ENCODE data around the gene DAAM2.

The DAAM2 gene

GRCh38 chr6:39942903-39943580, 150.9 kb downstream of the DAAM2 start:
- Histone ChIP-seq H3K9ac (ENCODE audit: low read depth, low read length, poor library complexity, severe bottlenecking) (no peak overlapping the region), H3K4me2 (ENCODE audit: low read depth, low read length, poor library complexity, severe bottlenecking) (peak overlapping the region; percentile 42), H3K9me2 (replicated peaks; ENCODE audit: low read depth, low read length) (no peaks in the 10 kb centered on the region), H3F3A (ENCODE audit: low read depth) (no peaks in the 10 kb centered on the region), H3K27me3 (ENCODE audit: insufficient read depth, low read length, poor library complexity, severe bottlenecking) (no peaks in the 10 kb centered on the region), H2AFZ (ENCODE audit: low read length) (no peak overlapping the region), H3K36me3 (ENCODE audit: insufficient read depth, low read length) (no peaks in the 10 kb centered on the region), H3K4me3 (ENCODE audit: low read length, poor library complexity, severe bottlenecking) (peak overlapping the region; percentile 33), H3K4me1 (ENCODE audit: insufficient read depth, low read length, poor library complexity, severe bottlenecking) (peaks cover 13% of the 10 kb centered on the region), H3K79me2 (ENCODE audit: insufficient read depth, low read length) (no peaks in the 10 kb centered on the region), H3K9me3 (ENCODE audit: insufficient read depth, low read depth, low read length) (no peaks in the 10 kb centered on the region), H4K20me1 (ENCODE audit: insufficient read depth, low read length, poor library complexity, severe bottlenecking) (no peaks in the 10 kb centered on the region)
- TF ChIP-seq EZH2phosphoT487 (IDR thresholded peaks at IDR 0.05; ENCODE audit: borderline replicate concordance) (no peak), CTCF (conservative IDR thresholded peaks at IDR 0.05; ENCODE audit: low read length) (no peak)

- Histone ChIP-seq H3K36me3 (ENCODE audit: insufficient read depth, low read length) (no peaks in the 10 kb centered on the region), H3K4me3 (ENCODE audit: low read length, poor library complexity, severe bottlenecking) (no peak overlapping the region), H3K79me2 (ENCODE audit: insufficient read depth, low read length) (no peaks in the 10 kb centered on the region), H3F3A (ENCODE audit: low read depth) (no peaks in the 10 kb centered on the region), H3K4me1 (ENCODE audit: insufficient read depth, low read length, poor library complexity, severe bottlenecking) (peaks cover 13% of the 10 kb centered on the region), H3K27me3 (ENCODE audit: insufficient read depth, low read length, poor library complexity, severe bottlenecking) (no peaks in the 10 kb centered on the region), H3K9me3 (ENCODE audit: insufficient read depth, low read depth, low read length) (no peaks in the 10 kb centered on the region), H4K20me1 (ENCODE audit: insufficient read depth, low read length, poor library complexity, severe bottlenecking) (no peaks in the 10 kb centered on the region), H2AFZ (ENCODE audit: low read length) (no peak overlapping the region), H3K4me2 (ENCODE audit: low read depth, low read length, poor library complexity, severe bottlenecking) (no peak overlapping the region), H3K9ac (ENCODE audit: low read depth, low read length, poor library complexity, severe bottlenecking) (no peak overlapping the region), H3K9me2 (replicated peaks; ENCODE audit: low read depth, low read length) (no peaks in the 10 kb centered on the region)
- TF ChIP-seq EZH2phosphoT487 (IDR thresholded peaks at IDR 0.05; ENCODE audit: borderline replicate concordance) = no peak
Observed at GRCh38 chr6:39945626-39946025, 153.4 kb downstream of the DAAM2 start.

- no peak overlapping the region for H3K4me2 ChIP-seq (ENCODE audit: low read depth, low read length, poor library complexity, severe bottlenecking)
- no peaks in the 10 kb centered on the region for H3K9me3 ChIP-seq (ENCODE audit: insufficient read depth, low read depth, low read length)
- no peaks in the 10 kb centered on the region for H3K79me2 ChIP-seq (ENCODE audit: insufficient read depth, low read length)
- H3K9ac ChIP-seq (ENCODE audit: low read depth, low read length, poor library complexity, severe bottlenecking) = no peak overlapping the region
- peaks cover 3% of the 10 kb centered on the region for H3K4me1 ChIP-seq (ENCODE audit: insufficient read depth, low read length, poor library complexity, severe bottlenecking)
- no peak for TF ChIP-seq EZH2phosphoT487 (IDR thresholded peaks at IDR 0.05; ENCODE audit: borderline replicate concordance)
- no peak for TF ChIP-seq CTCF (conservative IDR thresholded peaks at IDR 0.05; ENCODE audit: low read length)
- no peak overlapping the region for H3K4me3 ChIP-seq (ENCODE audit: low read length, poor library complexity, severe bottlenecking)
- no peaks in the 10 kb centered on the region for H3K36me3 ChIP-seq (ENCODE audit: insufficient read depth, low read length)
- H3K9me2 ChIP-seq (replicated peaks; ENCODE audit: low read depth, low read length) = no peaks in the 10 kb centered on the region
- no peak overlapping the region for H2AFZ ChIP-seq (ENCODE audit: low read length)
- H3F3A ChIP-seq (ENCODE audit: low read depth) = no peaks in the 10 kb centered on the region
- H4K20me1 ChIP-seq (ENCODE audit: insufficient read depth, low read length, poor library complexity, severe bottlenecking) = no peaks in the 10 kb centered on the region
- H3K27me3 ChIP-seq (ENCODE audit: insufficient read depth, low read length, poor library complexity, severe bottlenecking) = no peaks in the 10 kb centered on the region
Observed at GRCh38 chr6:39947611-39948068, 155.5 kb downstream of the DAAM2 start.

All from Loucy (cell line).